Liver (tissue), 9 donors: Measurements from ENCODE around the gene UBE2D1. TPM values are rescaled to one million over a fixed set of nuclear protein-coding genes. Genes with fewer than 3 reads are reported as not detected.

Source experiments
- DNase-seq: peaks from one replicate; pipeline ENCODE4 v3.0.0-alpha.2; 2017; ENCODE audit warnings: low spot score
- H3K27ac ChIP-seq, 2 donors: one replicate each; pipeline ENCODE4 v1.7.0; 2013; ENCODE audit warnings: inconsistent platforms in 2 of 2, low read length in 2 of 2, control low read depth in 1 of 2, low read depth in 1 of 2, mild to moderate bottlenecking in 1 of 2
- H3K27me3 ChIP-seq, 4 donors: one replicate each; pipeline versions ENCODE4 v1.6.1 to v1.7.0; 2013; ENCODE audit warnings: low read length in 3 of 4, inconsistent platforms in 1 of 4, mild to moderate bottlenecking in 1 of 4, moderate library complexity in 1 of 4; ENCODE audit not compliant: control insufficient read depth in 4 of 4, insufficient read depth in 4 of 4
- H3K36me3 ChIP-seq, 4 donors: one replicate each; pipeline versions ENCODE4 v1.6.1 to v1.7.0; 2013; ENCODE audit warnings: low read length in 3 of 4, mild to moderate bottlenecking in 3 of 4, low read depth in 1 of 4, moderate library complexity in 1 of 4; ENCODE audit not compliant: control insufficient read depth in 4 of 4, insufficient read depth in 3 of 4
- H3K4me1 ChIP-seq, 4 donors: one replicate each; pipeline versions ENCODE4 v1.6.1 to v1.7.0; 2013; ENCODE audit warnings: low read length in 3 of 4, mild to moderate bottlenecking in 3 of 4, moderate library complexity in 1 of 4; ENCODE audit not compliant: control insufficient read depth in 4 of 4, insufficient read depth in 4 of 4
- H3K4me3 ChIP-seq, 3 donors: one replicate each; pipeline versions ENCODE4 v1.6.1 to v1.7.0; 2013; ENCODE audit warnings: low read length in 3 of 3, control low read depth in 1 of 3, low read depth in 1 of 3, mild to moderate bottlenecking in 1 of 3
- H3K9ac ChIP-seq, 2 donors: one replicate each; pipeline ENCODE4 v1.7.0; 2013; ENCODE audit warnings: low read length in 2 of 2, mild to moderate bottlenecking in 2 of 2, moderate library complexity in 2 of 2, control low read depth in 1 of 2, low read depth in 1 of 2
- H3K9me3 ChIP-seq, 4 donors: one replicate each; pipeline versions ENCODE4 v1.6.1 to v1.7.0; 2013; ENCODE audit warnings: low read length in 3 of 4; ENCODE audit not compliant: control insufficient read depth in 4 of 4
- ATF3 ChIP-seq: IDR thresholded peaks from 2 replicates; pipeline ENCODE4 v1.6.1; 2016; ENCODE audit warnings: antibody characterized with exemption
- CTCF ChIP-seq: fragments of 150-350 bp; IDR thresholded peaks from 2 replicates; pipeline ENCODE4 v1.5.1; 2017; ENCODE audit warnings: improper control_type of control experiment, low read depth, low read length; ENCODE audit not compliant: missing input control
- EGR1 ChIP-seq, 2 donors: IDR thresholded peaks; 2 replicates each; pipeline ENCODE4 v1.6.1; 2016 to 2018; ENCODE audit warnings: antibody characterized with exemption in 2 of 2, low read depth in 2 of 2
- FOXA1 ChIP-seq: IDR thresholded peaks from 2 replicates; pipeline ENCODE4 v1.6.1; 2016; ENCODE audit warnings: antibody characterized with exemption
- FOXA2 ChIP-seq: IDR thresholded peaks from 2 replicates; pipeline ENCODE4 v1.6.1; 2016; ENCODE audit warnings: antibody characterized with exemption
- GABPA ChIP-seq, 2 donors: IDR thresholded peaks in 1 of 2; conservative IDR thresholded peaks in 1 of 2; 2 replicates each; pipeline ENCODE4 v1.6.1; 2016; ENCODE audit warnings: antibody characterized with exemption in 2 of 2, mild to moderate bottlenecking in 1 of 2, moderate library complexity in 1 of 2
- NR2F2 ChIP-seq: IDR thresholded peaks from 2 replicates; pipeline ENCODE4 v1.6.1; 2016; ENCODE audit warnings: antibody characterized with exemption
- RAD21 ChIP-seq, 2 donors: IDR thresholded peaks; 2 replicates each; pipeline ENCODE4 v1.6.1; 2016; ENCODE audit warnings: antibody characterized with exemption in 2 of 2, mild to moderate bottlenecking in 2 of 2
- REST ChIP-seq: IDR thresholded peaks from 2 replicates; pipeline ENCODE4 v1.6.1; 2016; ENCODE audit warnings: antibody characterized with exemption, mild to moderate bottlenecking
- RXRA ChIP-seq, 2 donors: IDR thresholded peaks; 2 replicates each; pipeline ENCODE4 v1.6.1; 2017 to 2018; ENCODE audit warnings: antibody characterized with exemption in 2 of 2, mild to moderate bottlenecking in 1 of 2
- SP1 ChIP-seq: IDR thresholded peaks from 2 replicates; pipeline ENCODE4 v1.6.1; 2018; ENCODE audit warnings: antibody characterized with exemption, mild to moderate bottlenecking
- TAF1 ChIP-seq: conservative IDR thresholded peaks from 2 replicates; pipeline ENCODE4 v1.6.1; 2016; ENCODE audit warnings: antibody characterized with exemption, mild to moderate bottlenecking
- YY1 ChIP-seq: IDR thresholded peaks from 2 replicates; pipeline ENCODE4 v1.6.1; 2016; ENCODE audit warnings: antibody characterized with exemption, mild to moderate bottlenecking
- ZBTB33 ChIP-seq: IDR thresholded peaks from 2 replicates; pipeline ENCODE4 v1.6.1; 2016; ENCODE audit warnings: antibody characterized with exemption
- WGBS: extraction: QIAGEN DNeasy Blood & Tissue Kit; methylation state at CpG from one replicate; pipeline ENCODE4 v1.1.7; 2013; 5-methylcytosine and 5-hydroxymethylcytosine counted together
- polyA plus RNA-seq, 2 donors: library from polyadenylated mRNA; stranded (reverse) in 1 of 2; unstranded in 1 of 2; fragments of 200-250 nt in 1 of 2; fragments of >200 nt in 1 of 2; fragmentation: Nextera tagmentation in 1 of 2; extraction: Ambion mirVana in 1 of 2; gene quantifications; one replicate each; pipeline versions ENCODE4 v1.2.1 to v1.2.3, GENCODE V29; 2013 to 2015
- total RNA-seq, 2 donors: library from RNA; depleted of rRNA; stranded (reverse); fragments of >200 nt; gene quantifications; one replicate each; pipeline ENCODE4 v1.2.3, GENCODE V29; 2014
- donor health status: healthy.
- donor health status: healthy.
- donor health status: healthy.
- donor health status: healthy.
- donor health status: healthy.

UBE2D1 gene
- total and polyA plus RNA-seq, 4 donors, result 3.5 to 6.8 (median 5.8) TPM

- Histone ChIP-seq H3K9ac (no peak overlapping the region), H3K36me3 (no peaks in the 10 kb centered on the region), H3K9me3 (no peaks in the 10 kb centered on the region), H3K4me3 (no peak overlapping the region), H3K27me3 (no peaks in the 10 kb centered on the region), H3K4me1 (no peaks in the 10 kb centered on the region), H3K27ac (no peak overlapping the region)
- DNase-seq, result no peak
- TF ChIP-seq EGR1 (IDR thresholded peaks at IDR 0.05; ENCODE audit: low read depth in 2 of 2), result no peak
- no peak for TF ChIP-seq ATF3
- no peak for TF ChIP-seq CTCF
- TF ChIP-seq FOXA1, result no peak
- no peak for TF ChIP-seq TAF1
- TF ChIP-seq REST, result no peak
- TF ChIP-seq FOXA2, result no peak
- TF ChIP-seq YY1, result no peak
- no peak for TF ChIP-seq NR2F2
- no peak for TF ChIP-seq GABPA (IDR thresholded peaks at IDR 0.05 in 1 of 2, conservative IDR thresholded peaks at IDR 0.05 in 1 of 2)
- no peak for TF ChIP-seq SP1
- no peak for TF ChIP-seq RXRA (IDR thresholded peaks at IDR 0.05)
Measured at GRCh38 chr10:58371473-58371872, 36.7 kb downstream of the UBE2D1 start.

- no peak for TF ChIP-seq RAD21 (IDR thresholded peaks at IDR 0.05)
- no peak for TF ChIP-seq FOXA2
- no peak for TF ChIP-seq SP1
- TF ChIP-seq ZBTB33, result no peak
- no peak for TF ChIP-seq REST
- no peak for DNase-seq
- Histone ChIP-seq H3K4me3 (no peak overlapping the region), H3K27ac (no peak overlapping the region), H3K9ac (no peak overlapping the region), H3K9me3 (no peaks in the 10 kb centered on the region), H3K36me3 (no peaks in the 10 kb centered on the region), H3K4me1 (no peaks in the 10 kb centered on the region), H3K27me3 (no peaks in the 10 kb centered on the region)
- WGBS, result 82% methylated on average over 4 of the region's 4 CpGs
Measured at GRCh38 chr10:58372607-58373441, 38.0 kb downstream of the UBE2D1 start.
